Panc1 (cell line): ENCODE results near the gene PLEKHD1. TPM values are rescaled to one million over a fixed set of nuclear protein-coding genes. Genes with fewer than 3 reads are reported as not detected.

Experiments
- ATAC-seq: fragments of 200-7000 bp; cut with Tn5 transposase; 2 replicates; pipeline ENCODE4 v1.9.1; 2020; ENCODE audit warnings: mild to moderate bottlenecking, moderate library complexity
- BruUV-seq: library from RNA; stranded (reverse); fragments of 400-500 nt; replicated peaks from 2 replicates; lab custom pipeline; 2021; lab: Mats Ljungman, UMichigan
- CTCF ChIA-PET: fragments of 300-600 bp; sonication (Branson Sonifier 250); formaldehyde crosslinking; loops from one replicate; lab custom pipeline; 2022; ENCODE audit warnings: antibody characterized with exemption; lab: Charles Lee
- POLR2A ChIA-PET: fragments of 300-600 bp; sonication (Branson Sonifier 250); formaldehyde crosslinking; loops from one replicate; lab custom pipeline; 2022; ENCODE audit warnings: antibody characterized with exemption; lab: Charles Lee
- DNase-seq: peaks from one replicate; pipeline ENCODE4 v3.0.0-alpha.2; 2010; ENCODE audit warnings: low read depth, low spot score
- H3K27ac ChIP-seq: 2 replicates; pipeline ENCODE4 v1.5.1; 2011; ENCODE audit warnings: mild to moderate bottlenecking, low read length, inconsistent platforms
- H3K27me3 ChIP-seq: fragments of 200-500 bp; sonication (Bioruptor generic); 2 replicates; pipeline ENCODE4 v1.6.0; 2014; ENCODE audit warnings: low read length, inconsistent platforms; ENCODE audit not compliant: control insufficient read depth, insufficient read depth
- H3K36me3 ChIP-seq: fragments of 200-500 bp; sonication (Bioruptor generic); 2 replicates; pipeline ENCODE4 v1.5.1; 2014; ENCODE audit warnings: inconsistent platforms, mild to moderate bottlenecking, low read length, moderate library complexity; ENCODE audit not compliant: control insufficient read depth, insufficient read depth
- H3K4me1 ChIP-seq: 2 replicates; pipeline ENCODE4 v1.5.1; 2011; ENCODE audit warnings: inconsistent platforms, mild to moderate bottlenecking, low read length, moderate library complexity; ENCODE audit not compliant: control insufficient read depth, insufficient read depth
- H3K4me3 ChIP-seq, 2 experiments: 2 replicates each; pipeline ENCODE4 v1.5.1; 2011 to 2012; ENCODE audit warnings: low read depth in 2 of 2, low read length in 2 of 2, mild to moderate bottlenecking in 2 of 2, inconsistent platforms in 1 of 2, moderate library complexity in 1 of 2
- H3K9me3 ChIP-seq: fragments of 200-500 bp; sonication (Bioruptor generic); 2 replicates; pipeline ENCODE4 v1.5.1; 2014; ENCODE audit warnings: low read depth, mild to moderate bottlenecking, inconsistent platforms, low read length, moderate library complexity; ENCODE audit not compliant: control insufficient read depth, insufficient read depth
- CTCF ChIP-seq: fragments of 450-650 bp; IDR thresholded peaks from 2 replicates; pipeline ENCODE4 v1.5.1; 2017; ENCODE audit warnings: mild to moderate bottlenecking
- POLR2AphosphoS5 ChIP-seq: IDR thresholded peaks from 2 replicates; pipeline ENCODE4 v1.6.1; 2012; ENCODE audit warnings: mild to moderate bottlenecking, low read depth, low read length, moderate library complexity
- REST ChIP-seq, 2 experiments: IDR thresholded peaks; 2 replicates each; pipeline ENCODE4 v1.6.1; 2011 to 2012; ENCODE audit warnings: low read depth in 2 of 2, control low read depth in 1 of 2, low read length in 1 of 2, mild to moderate bottlenecking in 1 of 2, moderate library complexity in 1 of 2; ENCODE audit not compliant: insufficient read depth in 1 of 2
- SIN3A ChIP-seq: IDR thresholded peaks from 2 replicates; pipeline ENCODE4 v1.6.1; 2012; ENCODE audit warnings: low read depth, mild to moderate bottlenecking, low read length, moderate library complexity, borderline replicate concordance; ENCODE audit not compliant: insufficient read depth
- TCF7L2 ChIP-seq: IDR thresholded peaks from 2 replicates; pipeline ENCODE4 v1.6.1; 2011; ENCODE audit warnings: mild to moderate bottlenecking, low read depth, low read length, inconsistent platforms
- in situ Hi-C: cut with HindIII; loops from 2 replicates; pipeline ENCODE4 v1.10.0; 2016; ENCODE audit warnings: low sequenced_read_pairs, low pct_unique_long_range_greater_than_20kb
- intact Hi-C: fragments of 100-400 bp; cut with micrococcal nuclease; formaldehyde crosslinking; loops from one replicate; pipeline ENCODE4 v1.10.0; 2022; ENCODE audit not compliant: unreplicated experiment
- total RNA-seq: library from RNA; stranded (reverse); gene quantifications from one replicate; pipeline ENCODE4 v1.2.1, GENCODE V29; 2021; ENCODE audit not compliant: unreplicated experiment

The PLEKHD1 gene
- total RNA-seq, 1 experiment from 2014 or later: 0.08 TPM

GRCh38 chr14:69560826-69561225, 76.3 kb downstream of the PLEKHD1 start:
- Histone ChIP-seq H3K4me3 (no peak overlapping the region), H3K9me3 (no peaks in the 10 kb centered on the region), H3K27me3 (peaks cover 11% of the 10 kb centered on the region), H3K36me3 (no peaks in the 10 kb centered on the region), H3K4me1 (no peaks in the 10 kb centered on the region), H3K27ac (no peak overlapping the region)
- BruUV-seq: no TSS peak
- TF ChIP-seq REST (IDR thresholded peaks at IDR 0.05; ENCODE audit: insufficient read depth in 1 of 2, low read depth in 2 of 2, low read length in 1 of 2): no peak
- no peak for TF ChIP-seq POLR2AphosphoS5
- no peak for TF ChIP-seq SIN3A
- TF ChIP-seq TCF7L2: no peak
- intact Hi-C loops: no loop called here
- ChIA-PET POLR2A (no interaction called here), CTCF (no interaction called here)
- ATAC-seq (no peak), DNase-seq (no peak)
- in situ Hi-C loops: no loop called here

- intact Hi-C loops (no loop called here), in situ Hi-C loops (no loop called here)
- TF ChIP-seq CTCF (no peak), SIN3A (no peak), POLR2AphosphoS5 (no peak), REST (IDR thresholded peaks at IDR 0.05; ENCODE audit: insufficient read depth in 1 of 2, low read depth in 2 of 2, low read length in 1 of 2) (no peak), TCF7L2 (no peak)
- H3K4me3 ChIP-seq: no peak overlapping the region
- no peak for DNase-seq
- no TSS peak for BruUV-seq
- ChIA-PET CTCF (no interaction called here), POLR2A (no interaction called here)
- H3K36me3 ChIP-seq: no peaks in the 10 kb centered on the region
- no peak for ATAC-seq
- H3K4me1 ChIP-seq: no peaks in the 10 kb centered on the region
- peaks cover 11% of the 10 kb centered on the region for H3K27me3 ChIP-seq
- no peak overlapping the region for H3K27ac ChIP-seq
- H3K9me3 ChIP-seq: no peaks in the 10 kb centered on the region
These were observed 77.4 kb downstream of the PLEKHD1 start for GRCh38 chr14:69561893-69562292.
